Right lobe of liver (tissue), 6 donors: Measurements from ENCODE around the gene RBM44. TPM values are rescaled to one million over a fixed set of nuclear protein-coding genes. Genes with fewer than 3 reads are reported as not detected.

Experiments used
- ATAC-seq, 4 donors: fragments of 200-7000 bp; cut with Tn5 transposase; one replicate each; pipeline ENCODE4 v1.9.1; 2020; ENCODE audit warnings: mild to moderate bottlenecking in 4 of 4, moderate library complexity in 4 of 4
- DNase-seq, 3 donors: peaks; one replicate each; pipeline ENCODE4 v3.0.0-alpha.2; 2020
- H3K27ac ChIP-seq, 3 donors: fragments of 200-600 bp; one replicate each; pipeline ENCODE4 v1.8.0; 2022
- H3K27me3 ChIP-seq, 2 donors: fragments of 200-600 bp; one replicate each; pipeline ENCODE4 v1.8.0; 2022
- H3K36me3 ChIP-seq, 4 donors: fragments of 200-600 bp; sonication (generic) in 1 of 4; one replicate each; pipeline versions ENCODE4 v1.5.1 to v1.8.0; 2017 to 2022; ENCODE audit warnings: control low read depth in 1 of 4
- H3K4me1 ChIP-seq, 4 donors: fragments of 200-600 bp; sonication (generic) in 1 of 4; one replicate each; pipeline versions ENCODE4 v1.5.1 to v1.8.0; 2017 to 2022; ENCODE audit warnings: control low read depth in 1 of 4
- H3K4me3 ChIP-seq, 3 donors: fragments of 200-600 bp; one replicate each; pipeline ENCODE4 v1.8.0; 2022
- H3K9me3 ChIP-seq, 4 donors: fragments of 200-600 bp; sonication (generic) in 1 of 4; one replicate each; pipeline versions ENCODE4 v1.5.1 to v1.8.0; 2017 to 2022; ENCODE audit warnings: control low read depth in 1 of 4
- POLR2A ChIP-seq: fragments of 450-650 bp; IDR thresholded peaks from one replicate; pipeline ENCODE4 v1.6.1; 2017; ENCODE audit warnings: antibody characterized with exemption, mild to moderate bottlenecking
- WGBS: methylation state at CpG from one replicate; pipeline ENCODE4 v1.1.6; 2018; ENCODE audit warnings: low coverage, low lambda C conversion rate; ENCODE audit not compliant: insufficient coverage; ENCODE audit errors: missing lambda C conversion rate; 5-methylcytosine and 5-hydroxymethylcytosine counted together
- intact Hi-C, 2 donors: fragments of 100-400 bp; cut with DNase I; formaldehyde crosslinking; loops; one replicate each; pipeline versions ENCODE4 v1.11.2 to v1.14.1; 2022
- total RNA-seq, 6 experiments: library from RNA; depleted of rRNA in 2 of 6; stranded (reverse); fragments of >200 nt in 2 of 6; fragmentation: NEBNext Ultra II Directional in 3 of 6; extraction: Animal tissue kit (Norgen Biotek cat#: 25700) in 3 of 6; gene quantifications; one replicate each; pipeline versions ENCODE4 v1.1.0 to v1.2.4, GENCODE V29; 2016 to 2023
- TF ChIP-seq, protein P1 (sequence below), 4 donors: fragments of 200-600 bp in 3 of 4; fragments of 450-650 bp in 1 of 4; IDR thresholded peaks; one replicate each; pipeline versions ENCODE4 v1.5.1 to v1.8.0; 2016 to 2022; ENCODE audit warnings: antibody characterized with exemption in 4 of 4, mild to moderate bottlenecking in 2 of 4
- donor health status: DM: no; HTN: yes; CAD: no.
- donor health status: DM: no; HTN: no; CAD: no.
- donor health status: DM: no; HTN: no; CAD: no.
- donor health status: DM: no; HTN: yes; CAD: no.
- donor health status: DM: no; HTN: yes; CAD: no.

The RBM44 gene
- total RNA-seq, 6 experiments from 2014 or later = 0.07 to 0.92 (median 0.20) TPM

DNA sequence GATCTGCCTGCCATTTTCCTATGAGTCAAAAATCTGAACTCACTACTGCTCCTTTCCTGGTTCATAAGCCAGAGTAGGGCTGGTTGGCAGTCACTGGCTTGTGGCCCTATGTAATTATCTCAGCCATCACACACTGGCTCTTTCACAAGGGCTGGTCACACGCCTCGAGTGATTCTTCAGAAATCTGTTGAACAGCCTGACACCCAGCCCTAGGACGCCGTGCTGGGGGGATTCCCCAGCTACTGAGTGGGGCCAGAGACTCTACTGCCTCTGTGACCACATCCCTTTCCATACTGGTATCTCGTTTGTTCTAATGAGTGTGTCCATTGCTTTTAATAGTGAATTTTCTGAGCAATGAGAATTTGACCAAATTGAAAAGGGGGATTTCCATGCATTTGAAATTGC is 45.8 kb upstream of the RBM44 start:
- Histone ChIP-seq H3K36me3 (peaks cover 0 to 79% (median 25%) of the 10 kb centered on the region in 4 donors), H3K4me3 (no peak overlapping the region), H3K9me3 (no peaks in the 10 kb centered on the region), H3K27me3 (no peaks in the 10 kb centered on the region), H3K4me1 (no peaks in the 10 kb centered on the region), H3K27ac (no peak overlapping the region)
- DNase-seq (no peak), ATAC-seq (peak in 2 of 4 donors; percentile 17 to 26)
- no peak for TF ChIP-seq POLR2A
- TF ChIP-seq, protein P1, sequence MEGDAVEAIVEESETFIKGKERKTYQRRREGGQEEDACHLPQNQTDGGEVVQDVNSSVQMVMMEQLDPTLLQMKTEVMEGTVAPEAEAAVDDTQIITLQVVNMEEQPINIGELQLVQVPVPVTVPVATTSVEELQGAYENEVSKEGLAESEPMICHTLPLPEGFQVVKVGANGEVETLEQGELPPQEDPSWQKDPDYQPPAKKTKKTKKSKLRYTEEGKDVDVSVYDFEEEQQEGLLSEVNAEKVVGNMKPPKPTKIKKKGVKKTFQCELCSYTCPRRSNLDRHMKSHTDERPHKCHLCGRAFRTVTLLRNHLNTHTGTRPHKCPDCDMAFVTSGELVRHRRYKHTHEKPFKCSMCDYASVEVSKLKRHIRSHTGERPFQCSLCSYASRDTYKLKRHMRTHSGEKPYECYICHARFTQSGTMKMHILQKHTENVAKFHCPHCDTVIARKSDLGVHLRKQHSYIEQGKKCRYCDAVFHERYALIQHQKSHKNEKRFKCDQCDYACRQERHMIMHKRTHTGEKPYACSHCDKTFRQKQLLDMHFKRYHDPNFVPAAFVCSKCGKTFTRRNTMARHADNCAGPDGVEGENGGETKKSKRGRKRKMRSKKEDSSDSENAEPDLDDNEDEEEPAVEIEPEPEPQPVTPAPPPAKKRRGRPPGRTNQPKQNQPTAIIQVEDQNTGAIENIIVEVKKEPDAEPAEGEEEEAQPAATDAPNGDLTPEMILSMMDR (IDR thresholded peaks at IDR 0.05) = no peak
- intact Hi-C loops = no loop called here
- 69% methylated on average over 4 of the region's 5 CpGs for WGBS

DNA sequence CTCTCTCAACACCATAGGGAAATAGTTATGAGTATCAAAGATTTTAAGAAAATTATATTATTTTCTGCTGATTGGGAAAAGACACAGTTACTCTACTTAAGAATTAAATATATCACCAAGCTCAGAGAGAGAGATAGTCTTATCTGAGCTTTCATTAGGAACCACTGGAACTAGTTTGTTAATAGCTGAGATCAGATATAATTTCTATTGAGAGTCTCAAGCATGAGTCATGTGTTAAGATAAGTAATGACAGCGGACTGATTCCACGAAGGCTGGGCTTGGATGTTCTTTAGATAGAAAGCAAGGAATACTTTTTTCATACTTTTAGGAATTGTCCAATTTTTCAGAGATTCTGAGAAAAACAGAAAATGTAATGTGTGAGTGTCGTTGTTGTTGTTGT is 44.4 kb upstream of the RBM44 start:
- no peak overlapping the region for H3K4me3 ChIP-seq
- H3K9me3 ChIP-seq = no peaks in the 10 kb centered on the region
- DNase-seq = no peak
- ATAC-seq = no peak
- TF ChIP-seq POLR2A = no peak
- TF ChIP-seq, protein P1 (IDR thresholded peaks at IDR 0.05) = no peak
- H3K4me1 ChIP-seq = no peaks in the 10 kb centered on the region
- H3K36me3 ChIP-seq = peaks cover 0 to 77% (median 28%) of the 10 kb centered on the region in 4 donors
- intact Hi-C loops = no loop called here
- H3K27me3 ChIP-seq = no peaks in the 10 kb centered on the region
- 96% methylated on average over 3 of the region's 3 CpGs for WGBS
- H3K27ac ChIP-seq = no peak overlapping the region

DNA sequence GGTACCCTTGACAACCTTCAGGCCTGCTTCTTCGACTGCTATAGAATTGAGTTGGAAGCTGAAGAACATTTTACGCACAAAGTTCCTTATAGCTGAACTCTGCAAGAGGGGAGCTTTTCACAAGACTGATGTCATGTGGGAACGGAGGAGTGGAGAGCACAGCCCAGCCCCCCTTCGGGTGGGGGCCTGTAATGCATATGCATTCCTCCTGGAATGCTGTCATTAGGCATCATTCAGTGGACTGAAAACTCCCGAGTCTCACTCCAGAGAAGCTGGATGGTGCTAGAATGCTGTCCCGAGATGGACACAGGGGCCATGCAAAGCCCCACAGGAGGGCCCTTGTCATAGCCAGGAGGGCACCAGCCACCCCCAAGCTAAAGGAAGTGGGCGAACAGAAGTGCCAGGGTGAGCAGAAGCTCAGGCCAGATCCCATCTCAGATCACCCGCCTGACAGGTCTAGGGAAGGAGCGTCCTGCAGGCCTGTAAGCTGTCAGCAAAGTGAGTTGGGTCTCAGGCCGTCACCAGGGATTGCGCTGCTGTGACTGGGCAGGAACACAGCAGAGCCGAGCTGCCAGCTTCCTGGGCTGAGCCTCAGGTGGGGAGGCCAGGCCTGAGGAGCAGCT is 43.8 kb upstream of the RBM44 start:
- 89% methylated on average over 3 of the region's 12 CpGs for WGBS
- H3K27me3 ChIP-seq = no peaks in the 10 kb centered on the region
- no peak for DNase-seq
- intact Hi-C loops = no loop called here
- no peak overlapping the region for H3K27ac ChIP-seq
- H3K36me3 ChIP-seq = peaks cover 0 to 77% (median 26%) of the 10 kb centered on the region in 4 donors
- H3K4me3 ChIP-seq = no peak overlapping the region
- TF ChIP-seq, protein P1 (IDR thresholded peaks at IDR 0.05) = no peak
- TF ChIP-seq POLR2A = no peak
- ATAC-seq = no peak
- no peaks in the 10 kb centered on the region for H3K4me1 ChIP-seq
- no peaks in the 10 kb centered on the region for H3K9me3 ChIP-seq

DNA sequence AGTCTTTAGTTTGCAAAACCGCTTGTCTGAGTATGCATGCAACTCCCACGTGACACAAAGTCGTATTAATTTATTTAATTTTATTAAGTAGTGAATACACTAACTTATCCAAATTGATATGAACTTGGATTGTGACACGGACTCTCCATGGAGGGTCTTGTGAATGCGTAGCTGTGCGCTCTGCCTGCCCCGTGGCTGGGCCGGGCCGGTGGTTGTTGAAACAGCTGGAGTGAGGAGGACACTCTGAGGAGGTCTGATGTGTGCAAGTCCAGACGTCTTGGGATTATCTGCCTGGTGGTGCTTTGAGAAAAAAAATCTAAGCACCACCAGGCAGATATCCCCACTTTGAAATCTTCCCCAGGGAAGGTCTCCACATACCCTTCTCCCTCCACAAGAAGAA is 41.0 kb upstream of the RBM44 start:
- ATAC-seq = no peak
- TF ChIP-seq, protein P1 (IDR thresholded peaks at IDR 0.05) = no peak
- no peak for TF ChIP-seq POLR2A
- WGBS = 95% methylated on average over 10 of the region's 10 CpGs

More for the DNA sequence above, 41.0 kb upstream of the RBM44 start:
- Histone ChIP-seq H3K27ac (no peak overlapping the region), H3K4me1 (no peaks in the 10 kb centered on the region), H3K36me3 (peaks cover 0 to 69% (median 25%) of the 10 kb centered on the region in 4 donors), H3K4me3 (no peak overlapping the region), H3K9me3 (no peaks in the 10 kb centered on the region), H3K27me3 (no peaks in the 10 kb centered on the region)
- no peak for DNase-seq
- intact Hi-C loops = no loop called here
